Activated B cell treated with CpG ODN at 0.5 μM for 24 hours (primary cell): ENCODE results near the gene AOPEP. TPM values are rescaled to one million over a fixed set of nuclear protein-coding genes. Genes with fewer than 3 reads are reported as not detected.

Experiments
- ATAC-seq: fragments of 200-7000 bp; cut with Tn5 transposase; one replicate; pipeline ENCODE4 v1.10.0; 2021; ENCODE audit warnings: low read depth, mild to moderate bottlenecking, moderate library complexity
- CTCF ChIA-PET: fragments of 350-600 bp; sonication (Branson Sonifier 250); formaldehyde crosslinking; loops from one replicate; lab custom pipeline; 2021; ENCODE audit warnings: antibody characterized with exemption; lab: Charles Lee
- POLR2A ChIA-PET: fragments of 350-600 bp; sonication (Branson Sonifier 250); formaldehyde crosslinking; loops from one replicate; lab custom pipeline; 2021; ENCODE audit warnings: antibody characterized with exemption; lab: Charles Lee
- DNase-seq: peaks from one replicate; pipeline ENCODE4 v3.0.0; 2022
- H3K27ac Mint-ChIP-seq: one replicate; pipeline ENCODE4 v1.8.0; 2020; ENCODE audit warnings: mixed read lengths
- H3K27me3 Mint-ChIP-seq: one replicate; pipeline ENCODE4 v1.8.0; 2021; ENCODE audit warnings: mixed read lengths
- H3K36me3 Mint-ChIP-seq: one replicate; pipeline ENCODE4 v1.8.0; 2021; ENCODE audit warnings: low read depth, mixed read lengths
- H3K4me1 Mint-ChIP-seq: one replicate; pipeline ENCODE4 v1.8.0; 2021; ENCODE audit warnings: mixed read lengths
- H3K4me3 Mint-ChIP-seq: one replicate; pipeline ENCODE4 v1.8.0; 2020; ENCODE audit warnings: mild to moderate bottlenecking, mixed read lengths
- H3K9me3 Mint-ChIP-seq: one replicate; pipeline ENCODE4 v1.8.0; 2020; ENCODE audit warnings: mixed read lengths
- CTCF ChIP-seq: fragments of 200-600 bp; IDR thresholded peaks from one replicate; pipeline ENCODE4 v1.8.0; 2022; ENCODE audit warnings: antibody characterized with exemption, mild to moderate bottlenecking
- intact Hi-C: fragments of 100-400 bp; cut with micrococcal nuclease; formaldehyde crosslinking; loops from one replicate; pipeline ENCODE4 v1.15.1; 2024
- total RNA-seq: library from RNA; stranded (reverse); gene quantifications from 2 replicates; pipeline ENCODE4 v1.2.3, GENCODE V29; 2022

The AOPEP gene
- 16.8 and 20.4 TPM in 2 replicates for total RNA-seq

- peaks cover 6% of the 10 kb centered on the region for H3K36me3 Mint-ChIP-seq
- DNase-seq, result peak; percentile 99
- H3K27me3 Mint-ChIP-seq, result peaks cover 2% of the 10 kb centered on the region
- H3K4me1 Mint-ChIP-seq, result peaks cover 8% of the 10 kb centered on the region
- TF ChIP-seq CTCF, result no peak
- intact Hi-C loops, result loop anchor here (1.0 to 10.0 kb wide), 7 partner anchors 59 to 1928 kb away; partner anchors contain the start of genes ERCC6L2, FANCC, FBP1 and PRXL2C
- H3K4me3 Mint-ChIP-seq, result peak within 1 kb of the TSS; percentile 98
- peak; percentile 96 for ATAC-seq
- ChIA-PET CTCF (interaction anchor here (1.5 kb wide), 1 partner anchor 45 kb away, joined by 4 read pairs; no protein-coding TSS in a partner anchor), POLR2A (interaction anchor here (0.5 to 1.2 kb wide), 4 partner anchors 56 to 134 kb away, joined by 3 to 16 read pairs (median 6); no protein-coding TSS in a partner anchor)
- H3K27ac Mint-ChIP-seq, result peak within 1 kb of the TSS; percentile 96
- H3K9me3 Mint-ChIP-seq, result no peaks in the 10 kb centered on the region
Observed at GRCh38 chr9:94726495-94727191, at the start of gene AOPEP. Gene AOPEP, plus strand, starts transcription at chr9:94726699. Its CDS starts 33,085 bp downstream, at chr9:94759784.

GRCh38 chr9:94677929-94678328, 48.6 kb upstream of the AOPEP start:
- Mint-ChIP-seq H3K9me3 (no peaks in the 10 kb centered on the region), H3K27me3 (peaks cover 6% of the 10 kb centered on the region), H3K36me3 (no peaks in the 10 kb centered on the region), H3K27ac (no peak overlapping the region), H3K4me3 (no peak overlapping the region), H3K4me1 (no peaks in the 10 kb centered on the region)
- POLR2A ChIA-PET, result no interaction called here
- ATAC-seq (no peak), DNase-seq (no peak)
- CTCF ChIA-PET, result interaction anchor here (7.6 kb wide), 1 partner anchor 451 kb away, joined by 220 read pairs; no protein-coding TSS in a partner anchor
- intact Hi-C loops, result no loop called here
- TF ChIP-seq CTCF, result no peak

GRCh38 chr9:94679587-94679986, 46.9 kb upstream of the AOPEP start:
- ChIA-PET POLR2A (no interaction called here), CTCF (interaction anchor here (0.7 to 7.6 kb wide), 5 partner anchors 281 to 589 kb away, joined by 3 to 220 read pairs (median 3); no protein-coding TSS in a partner anchor)
- Mint-ChIP-seq H3K4me3 (no peak overlapping the region), H3K27me3 (peaks cover 6% of the 10 kb centered on the region), H3K4me1 (no peaks in the 10 kb centered on the region), H3K27ac (no peak overlapping the region), H3K9me3 (no peaks in the 10 kb centered on the region), H3K36me3 (no peaks in the 10 kb centered on the region)
- ATAC-seq (no peak), DNase-seq (no peak)
- intact Hi-C loops, result no loop called here
- no peak for TF ChIP-seq CTCF

- H3K36me3 Mint-ChIP-seq, result no peaks in the 10 kb centered on the region
- DNase-seq (no peak), ATAC-seq (no peak)
- no peak for TF ChIP-seq CTCF
- H3K4me3 Mint-ChIP-seq, result no peak overlapping the region
- H3K27me3 Mint-ChIP-seq, result peaks cover 6% of the 10 kb centered on the region
- H3K27ac Mint-ChIP-seq, result no peak overlapping the region
- intact Hi-C loops, result loop anchor here (2.0 kb wide), 1 partner anchor 1637 kb away; no protein-coding TSS in a partner anchor
- POLR2A ChIA-PET, result no interaction called here
- no peaks in the 10 kb centered on the region for H3K4me1 Mint-ChIP-seq
- no peaks in the 10 kb centered on the region for H3K9me3 Mint-ChIP-seq
- CTCF ChIA-PET, result interaction anchor here (0.7 to 7.6 kb wide), 8 partner anchors 11 to 588 kb away, joined by 3 to 220 read pairs (median 6); no protein-coding TSS in a partner anchor
Observed at GRCh38 chr9:94680020-94680419, 46.5 kb upstream of the AOPEP start.

- peaks cover 6% of the 10 kb centered on the region for H3K27me3 Mint-ChIP-seq
- CTCF ChIA-PET, result interaction anchor here (0.7 to 7.6 kb wide), 19 partner anchors 8 to 1637 kb away, joined by 3 to 220 read pairs (median 4); partner anchors contain the start of gene AOPEP
- H3K4me3 Mint-ChIP-seq, result no peak overlapping the region
- H3K9me3 Mint-ChIP-seq, result no peaks in the 10 kb centered on the region
- TF ChIP-seq CTCF, result no peak
- intact Hi-C loops, result loop anchor here (1.0 to 2.0 kb wide), 5 partner anchors 447 to 1636 kb away; no protein-coding TSS in a partner anchor
- H3K36me3 Mint-ChIP-seq, result no peaks in the 10 kb centered on the region
- POLR2A ChIA-PET, result no interaction called here
- H3K4me1 Mint-ChIP-seq, result no peaks in the 10 kb centered on the region
- DNase-seq (no peak), ATAC-seq (no peak)
- no peak overlapping the region for H3K27ac Mint-ChIP-seq
Observed at GRCh38 chr9:94680621-94681020, 45.9 kb upstream of the AOPEP start.
